WTC11 (cell line): ENCODE measurements around the gene MFAP1. TPM values are rescaled to one million over a fixed set of nuclear protein-coding genes. Genes with fewer than 3 reads are reported as not detected.
A peak's percentile ranks its signal among the peaks of the same experiment; 100 is the strongest.

Experiments
- ATAC-seq: fragments of 200-7000 bp; cut with Tn5 transposase; 2 replicates; pipeline ENCODE4 v1.10.0; 2021; ENCODE audit warnings: mild to moderate bottlenecking, moderate library complexity
- CTCF ChIA-PET: fragments of 300-600 bp; sonication (Branson Sonifier 250); formaldehyde crosslinking; loops from one replicate; lab custom pipeline; 2021; ENCODE audit warnings: antibody characterized with exemption; lab: Charles Lee
- POLR2A ChIA-PET: fragments of 350-600 bp; sonication (Branson Sonifier 250); formaldehyde crosslinking; loops from one replicate; lab custom pipeline; 2021; ENCODE audit warnings: antibody characterized with exemption; lab: Charles Lee
- DNase-seq: peaks from one replicate; pipeline ENCODE4 v3.0.0; 2021; ENCODE audit warnings: low spot score
- H3K27ac Mint-ChIP-seq: 2 replicates; pipeline ENCODE4 v1.8.0; 2021; ENCODE audit warnings: mixed read lengths
- H3K27me3 Mint-ChIP-seq: 2 replicates; pipeline ENCODE4 v1.8.0; 2021; ENCODE audit warnings: low read depth, mild to moderate bottlenecking, moderate library complexity, mixed read lengths
- H3K36me3 Mint-ChIP-seq: 2 replicates; pipeline ENCODE4 v1.8.0; 2021; ENCODE audit warnings: mixed read lengths
- H3K4me1 Mint-ChIP-seq: 2 replicates; pipeline ENCODE4 v1.8.0; 2022; ENCODE audit warnings: mixed read lengths
- H3K4me3 Mint-ChIP-seq: 2 replicates; pipeline ENCODE4 v1.8.0; 2021; ENCODE audit warnings: mild to moderate bottlenecking, moderate library complexity, mixed read lengths
- H3K9me3 Mint-ChIP-seq: 2 replicates; pipeline ENCODE4 v1.8.0; 2021; ENCODE audit warnings: mixed read lengths
- ARID4B ChIP-seq: sonication (generic); formaldehyde crosslinking; IDR thresholded peaks from 2 replicates; pipeline ENCODE4 v1.8.0; 2023; ENCODE audit warnings: missing genetic modification reagents, mild to moderate bottlenecking, borderline replicate concordance
- E2F5 ChIP-seq: sonication (generic); formaldehyde crosslinking; IDR thresholded peaks from 2 replicates; pipeline ENCODE4 v1.8.1; 2022; ENCODE audit warnings: mild to moderate bottlenecking, moderate library complexity, missing genetic modification reagents
- FOXP4 ChIP-seq: sonication (generic); formaldehyde crosslinking; IDR thresholded peaks from 2 replicates; pipeline ENCODE4 v1.8.0; 2022; ENCODE audit warnings: mild to moderate bottlenecking, missing genetic modification reagents
- HMGXB4 ChIP-seq: sonication (generic); formaldehyde crosslinking; IDR thresholded peaks from 2 replicates; pipeline ENCODE4 v1.8.1; 2023; ENCODE audit warnings: mild to moderate bottlenecking, moderate library complexity, missing genetic modification reagents
- KAT7 ChIP-seq: sonication (generic); formaldehyde crosslinking; IDR thresholded peaks from 2 replicates; pipeline ENCODE4 v1.8.1; 2023; ENCODE audit warnings: missing genetic modification reagents, mild to moderate bottlenecking, borderline replicate concordance
- PRDM15 ChIP-seq: sonication (generic); formaldehyde crosslinking; IDR thresholded peaks from 2 replicates; pipeline ENCODE4 v1.8.0; 2022; ENCODE audit warnings: missing genetic modification reagents
- RELA ChIP-seq: sonication (generic); formaldehyde crosslinking; IDR thresholded peaks from 2 replicates; pipeline ENCODE4 v1.8.1; 2022; ENCODE audit warnings: missing genetic modification reagents, mild to moderate bottlenecking, borderline replicate concordance
- SMAD3 ChIP-seq: sonication (generic); formaldehyde crosslinking; IDR thresholded peaks from 2 replicates; pipeline ENCODE4 v1.8.0; 2022; ENCODE audit warnings: missing genetic modification reagents, mild to moderate bottlenecking, borderline replicate concordance
- SP1 ChIP-seq: sonication (generic); formaldehyde crosslinking; conservative IDR thresholded peaks from 2 replicates; pipeline ENCODE4 v1.8.1; 2022; ENCODE audit warnings: missing genetic modification reagents
- ZNF416 ChIP-seq: fragments of 250-450 bp; sonication (Bioruptor Pico); IDR thresholded peaks from 2 replicates; pipeline ENCODE4 v1.9.0; 2021; ENCODE audit warnings: mild to moderate bottlenecking, inconsistent platforms
- total RNA-seq: library from RNA; stranded (reverse); gene quantifications from 3 replicates; pipeline ENCODE4 v1.2.3, GENCODE V29; 2021

The MFAP1 gene
- total RNA-seq, 1 experiment from 2014 or later, result 32.4 TPM

- 0 out of 2 replicates have a peak, but pooled peaks have one; percentile 23 for TF ChIP-seq FOXP4 (CRISPR knock-in tag)
- TF ChIP-seq E2F5 (CRISPR knock-in tag), result 0 out of 2 replicates have a peak, but pooled peaks have one; percentile 14
Measured at GRCh38 chr15:43777267-43777914, 47.1 kb downstream of the MFAP1 start (continued).

GRCh38 chr15:43776718-43777266, 47.7 kb downstream of the MFAP1 start, which contains the start of gene ELL3:
Gene ELL3 (minus strand): TSS chr15:43776966. CDS start chr15:43776901, 65 bp downstream.
- ATAC-seq, result peak; percentile 56
- ChIA-PET POLR2A (interaction anchor here (0.8 to 2.2 kb wide), 7 partner anchors 15 to 266 kb away, joined by 3 to 12 read pairs (median 6); partner anchors contain the start of genes HYPK, SERF2 and SERINC4), CTCF (interaction anchor here (0.6 to 3.9 kb wide), 18 partner anchors 9 to 838 kb away, joined by 3 to 75 read pairs (median 5); partner anchors contain the start of genes HYPK, MFAP1, SERF2 and SERINC4)
- Mint-ChIP-seq H3K4me3 (peak within 1 kb of the TSS; percentile 84), H3K27ac (peak within 1 kb of the TSS; percentile 74; the same call in 1 of the 2 replicates), H3K36me3 (peaks cover 18% of the 10 kb centered on the region), H3K9me3 (peaks cover 5% of the 10 kb centered on the region; the same call in 1 of the 2 replicates), H3K4me1 (peaks cover 13% of the 10 kb centered on the region), H3K27me3 (no peaks in the 10 kb centered on the region; the same call in 1 of the 2 replicates)
- DNase-seq, result peak; percentile 68
- TF ChIP-seq SMAD3 (CRISPR knock-in tag) (no peak), HMGXB4 (0 out of 2 replicates have a peak, but pooled peaks have one; percentile 43), KAT7 (CRISPR knock-in tag) (peak; percentile 59; the same call in 1 of the 2 replicates), RELA (no peak), ZNF416 (CRISPR knock-in tag) (0 out of 2 replicates have a peak, but pooled peaks have one; percentile 11), ARID4B (CRISPR knock-in tag) (peak; percentile 76; the same call in 1 of the 2 replicates), PRDM15 (no peak), SP1 (CRISPR knock-in tag) (peak; percentile 26; the same call in 1 of the 2 replicates)
